Fibroblast of skin of back (primary cell): ENCODE measurements around the gene TMEM170B. TPM values are rescaled to one million over a fixed set of nuclear protein-coding genes. Genes with fewer than 3 reads are reported as not detected.

Experiments
- DNase-seq: peaks from one replicate; pipeline ENCODE4 v3.0.0-alpha.2; 2013
- polyA plus RNA-seq, 2 experiments: library from polyadenylated mRNA; unstranded; fragments of 120-200 nt; gene quantifications; one replicate each; pipeline ENCODE4 v1.2.1, GENCODE V29; 2013; ENCODE audit not compliant: insufficient read length in 2 of 2

TMEM170B gene, protein sequence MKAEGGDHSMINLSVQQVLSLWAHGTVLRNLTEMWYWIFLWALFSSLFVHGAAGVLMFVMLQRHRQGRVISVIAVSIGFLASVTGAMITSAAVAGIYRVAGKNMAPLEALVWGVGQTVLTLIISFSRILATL
- 0.48 TPM for polyA plus RNA-seq (2013, experiment 1 of 2; ENCODE audit: insufficient read length)
- 0.93 TPM for polyA plus RNA-seq (2013, experiment 2 of 2; ENCODE audit: insufficient read length)

DNA sequence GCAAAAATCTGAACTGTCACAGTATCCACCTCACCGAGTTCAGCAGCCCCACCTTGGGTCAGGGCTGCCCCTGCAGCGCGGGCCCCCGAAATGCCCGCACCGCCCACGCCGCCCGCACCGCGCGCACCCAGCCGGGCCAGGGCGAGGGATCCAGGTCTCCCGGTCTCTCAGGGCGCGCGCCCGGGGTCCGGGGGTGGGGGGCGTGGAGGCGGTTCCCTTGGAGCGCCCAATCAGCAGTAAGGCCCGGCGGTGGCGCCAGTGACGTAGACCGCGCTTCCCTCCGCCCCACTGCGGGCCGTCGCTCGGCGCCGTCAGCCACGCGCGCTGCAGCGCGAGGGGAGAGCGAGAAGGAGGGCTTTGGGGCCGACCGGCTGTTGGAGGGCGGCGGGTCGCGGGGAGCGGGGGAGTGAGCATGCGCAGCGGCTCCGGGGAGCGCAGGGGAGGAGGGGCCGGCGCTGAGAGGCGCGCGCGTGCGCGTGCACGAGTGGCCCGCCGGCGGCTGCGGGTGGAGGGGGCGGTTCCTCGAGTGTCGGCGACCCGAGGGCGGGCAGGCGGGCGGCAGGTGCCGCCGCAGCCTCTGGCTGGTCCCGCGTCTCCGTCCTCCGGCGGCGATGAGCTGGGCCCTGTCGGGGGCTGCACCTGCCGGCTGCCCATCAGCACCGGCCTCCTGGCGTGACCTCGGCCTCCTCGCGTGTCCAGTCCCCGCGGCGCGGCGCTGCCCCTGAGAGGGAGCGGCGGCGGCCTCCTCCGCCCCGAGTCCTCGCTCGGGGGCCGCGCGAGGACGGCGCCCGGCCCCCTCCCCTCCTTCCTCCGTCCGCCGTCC, at the start of gene TMEM170B:
TSS of gene TMEM170B (plus strand) at position 521 of the 823 bp plus-strand sequence. CDS start 529 bp downstream, outside the sequence.
- peak; percentile 83 for DNase-seq

DNA sequence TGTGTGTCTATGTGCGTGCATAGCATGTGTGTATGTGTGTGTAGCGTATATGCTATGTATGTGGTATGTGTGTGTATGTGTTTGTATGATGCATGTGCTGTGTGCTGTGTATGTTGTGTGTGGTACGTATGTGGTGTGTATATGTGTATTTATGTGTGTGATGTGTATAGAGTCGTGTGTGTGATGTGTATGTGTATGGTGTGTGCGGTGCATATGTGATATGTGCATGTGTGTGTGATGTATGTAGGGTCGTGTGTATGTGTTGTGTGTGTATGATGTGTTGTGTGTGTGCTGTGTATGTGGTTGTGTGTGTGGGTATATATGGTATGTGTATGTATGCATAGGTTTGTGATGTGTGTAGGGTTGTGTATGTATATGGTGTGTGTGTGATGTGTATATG, 46.6 kb upstream of the TMEM170B start:
- no peak for DNase-seq

DNA sequence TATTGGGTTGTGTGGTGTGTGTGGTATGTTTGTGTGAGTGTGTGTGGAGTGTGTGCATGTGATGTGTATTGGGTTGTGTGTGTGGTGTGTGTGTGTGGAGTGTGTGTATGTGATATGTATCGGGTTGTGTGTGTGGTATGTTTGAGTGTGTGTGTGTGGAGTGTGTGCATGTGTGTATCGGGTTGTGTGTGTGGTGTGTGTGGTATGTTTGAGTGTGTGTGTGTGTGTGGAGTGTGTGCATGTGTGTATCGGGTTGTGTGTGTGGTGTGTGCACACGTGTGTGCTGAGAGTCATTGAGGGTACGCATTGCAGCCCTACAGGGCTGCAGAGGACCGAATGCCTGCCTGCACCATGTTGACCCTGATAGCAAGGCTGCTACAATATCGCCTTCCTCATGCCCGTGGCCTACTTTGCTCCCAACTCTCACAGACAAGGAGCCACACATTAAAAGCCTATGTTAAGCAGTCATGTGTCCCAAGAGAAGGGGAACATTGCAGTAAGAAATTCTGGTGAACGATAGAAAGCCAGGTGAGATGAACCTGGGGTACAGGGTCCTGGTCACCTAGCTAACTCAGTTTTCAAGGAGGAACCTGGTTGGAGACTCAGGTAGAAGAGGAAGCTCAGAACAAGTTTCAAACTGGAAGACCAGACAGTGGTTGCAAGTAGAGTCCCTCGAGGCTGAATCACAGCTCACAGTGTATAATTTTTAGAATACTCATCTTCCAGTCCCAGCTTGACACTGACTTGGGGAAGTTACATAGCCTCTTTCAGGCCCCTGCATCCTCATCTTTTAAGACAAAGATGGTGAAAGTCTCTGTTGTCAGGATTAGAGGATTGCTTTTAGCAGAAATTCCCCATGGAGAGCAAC, 45.7 kb upstream of the TMEM170B start:
- peak; percentile 33 for DNase-seq

DNA sequence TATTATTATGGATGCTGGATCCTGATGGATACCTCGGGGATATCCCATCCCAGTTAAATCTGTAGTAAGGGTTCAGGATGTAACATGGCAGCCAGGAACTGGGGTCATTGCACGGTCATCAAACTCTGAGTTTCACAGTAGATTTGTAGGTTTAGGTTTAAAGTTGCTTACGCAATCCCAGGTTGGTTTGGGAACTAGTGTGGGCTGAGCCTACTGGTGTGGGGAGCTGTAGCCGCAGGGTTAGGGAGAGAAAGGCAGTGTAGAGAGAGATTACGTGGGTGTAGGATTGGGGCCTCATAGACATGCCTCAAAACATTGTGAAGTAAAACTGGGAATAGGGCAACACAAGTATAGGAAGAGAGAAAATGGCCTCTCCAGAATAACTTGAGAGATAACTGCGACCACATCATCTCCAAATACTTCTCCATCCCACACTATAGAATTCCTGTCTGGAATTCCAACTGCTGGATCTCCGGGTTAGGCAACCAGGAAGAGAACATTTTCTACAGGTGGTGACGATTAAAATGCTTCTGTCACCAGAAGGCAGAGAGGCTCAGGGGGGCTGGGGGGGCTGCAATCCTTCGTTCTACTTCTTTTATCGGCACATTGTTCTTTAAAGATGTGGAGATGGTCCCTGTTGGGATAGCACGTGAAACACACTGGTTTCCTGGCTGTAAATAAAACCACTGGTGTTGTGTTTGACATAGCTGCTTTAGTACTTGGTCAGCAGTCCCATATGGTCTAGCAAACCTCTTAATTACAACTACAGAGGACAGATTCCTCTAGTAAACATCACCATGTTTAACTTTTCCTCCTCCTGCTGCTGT, 44.9 kb upstream of the TMEM170B start:
- DNase-seq: peak; percentile 56

DNA sequence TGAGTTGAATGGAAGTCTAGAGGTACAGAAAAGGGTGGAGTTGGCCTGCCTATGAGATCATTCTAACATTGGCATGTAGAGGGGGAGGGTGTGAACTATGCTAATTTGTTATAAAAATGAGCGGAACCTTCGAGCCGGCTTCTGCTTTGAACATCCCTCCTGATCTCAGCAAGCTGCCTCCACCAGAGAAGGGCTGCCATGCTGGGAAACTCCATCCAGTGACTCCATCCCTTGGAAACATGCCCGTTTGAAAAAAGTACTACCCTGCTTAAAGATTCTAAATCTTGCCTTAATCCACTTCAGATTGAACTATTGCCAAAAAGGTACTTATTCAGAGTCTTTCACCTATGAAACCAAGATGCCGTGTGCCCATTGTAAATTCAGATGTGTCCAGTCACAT, 43.6 kb upstream of the TMEM170B start:
- peak; percentile 11 for DNase-seq

DNA sequence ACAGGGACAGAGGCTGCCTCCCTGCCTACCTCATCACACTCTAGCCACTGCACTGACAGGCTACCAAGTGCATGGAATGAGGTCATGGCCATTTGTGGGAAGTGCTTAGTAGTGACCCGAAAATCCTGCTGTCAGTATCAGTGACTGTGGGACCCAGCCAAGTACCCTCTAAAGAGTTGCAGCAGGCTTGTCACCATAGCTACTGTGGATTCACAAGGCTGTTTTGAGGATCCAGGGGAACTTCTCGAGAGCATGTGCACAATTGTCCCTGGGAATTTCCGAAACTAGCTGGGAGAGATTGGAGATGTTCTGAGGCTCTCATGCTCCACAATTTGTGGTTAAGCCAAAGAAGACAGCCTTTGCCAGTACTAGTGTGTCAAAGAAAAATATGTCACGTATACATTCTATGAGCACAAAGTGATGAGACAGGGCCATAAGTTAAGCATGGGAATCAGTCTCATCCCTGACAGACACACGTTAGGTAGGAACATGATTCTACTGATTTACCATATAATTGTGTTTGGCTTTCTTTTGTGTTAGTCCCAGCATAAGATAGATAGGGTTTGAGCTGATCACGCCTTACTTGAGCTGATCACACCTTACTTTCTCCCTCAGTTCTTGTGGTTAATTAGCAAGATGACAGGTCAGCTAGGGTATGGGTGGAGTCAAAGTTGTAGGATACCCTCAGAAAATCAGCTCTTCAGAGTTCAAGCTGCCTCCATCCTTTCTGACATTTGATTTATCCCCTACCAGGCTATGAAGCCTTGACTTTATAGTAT, 42.6 kb upstream of the TMEM170B start:
- DNase-seq: peak; percentile 45

DNA sequence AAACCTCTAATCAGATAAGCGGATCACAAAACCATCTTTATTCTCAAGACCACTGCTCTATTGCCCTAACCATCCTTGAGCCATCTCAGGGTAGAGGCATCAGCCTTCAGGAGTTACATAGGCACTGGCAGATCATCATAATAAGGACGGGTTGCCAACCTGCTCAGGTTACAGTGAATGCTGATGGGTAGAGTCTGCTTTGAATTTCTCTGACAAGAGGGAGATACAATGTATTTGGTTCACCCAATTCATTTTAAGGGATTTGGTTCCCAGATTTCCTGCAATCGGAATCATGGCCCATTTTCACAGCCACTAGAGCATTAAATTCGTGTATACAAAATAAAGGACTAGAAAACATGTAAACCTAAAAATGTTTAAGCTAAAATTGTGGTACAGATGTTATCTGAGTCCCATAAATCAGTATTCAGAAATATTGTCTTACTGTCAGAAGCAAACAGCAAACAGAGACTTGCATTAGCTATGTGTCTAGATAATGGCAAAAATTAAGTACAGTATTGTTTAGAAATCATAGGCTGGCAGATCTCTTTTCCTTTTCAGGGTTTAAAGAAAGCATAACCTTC, 41.9 kb upstream of the TMEM170B start:
- no peak for DNase-seq

- DNase-seq: peak; percentile 81
Observed at GRCh38 chr6:11496152-11497060, 41.1 kb upstream of the TMEM170B start.

GRCh38 chr6:11497107-11497506, 40.4 kb upstream of the TMEM170B start:
- no peak for DNase-seq

GRCh38 chr6:11497881-11498280, 39.7 kb upstream of the TMEM170B start:
- DNase-seq: no peak

DNA sequence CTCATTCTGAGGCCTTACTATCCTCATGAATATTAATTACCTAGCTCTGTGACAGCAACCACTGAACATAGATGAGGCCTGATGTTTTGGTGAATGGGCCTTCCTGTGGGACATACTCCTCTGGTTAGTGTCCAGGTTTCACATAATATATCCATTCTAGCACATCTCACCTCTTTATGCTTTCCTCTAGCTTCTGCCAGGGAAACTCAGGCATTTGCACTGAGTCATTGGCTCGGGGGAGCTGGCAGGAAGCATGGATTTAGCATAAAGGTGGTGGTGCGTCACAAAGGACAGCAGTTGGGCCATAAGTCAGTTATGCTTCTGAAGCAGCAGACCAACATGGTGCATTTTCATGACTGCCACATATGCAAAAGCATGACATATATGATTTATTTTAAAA, 37.5 kb upstream of the TMEM170B start:
- DNase-seq: peak; percentile 47

- no peak for DNase-seq
Observed at GRCh38 chr6:11509471-11509870, 28.1 kb upstream of the TMEM170B start.

DNA sequence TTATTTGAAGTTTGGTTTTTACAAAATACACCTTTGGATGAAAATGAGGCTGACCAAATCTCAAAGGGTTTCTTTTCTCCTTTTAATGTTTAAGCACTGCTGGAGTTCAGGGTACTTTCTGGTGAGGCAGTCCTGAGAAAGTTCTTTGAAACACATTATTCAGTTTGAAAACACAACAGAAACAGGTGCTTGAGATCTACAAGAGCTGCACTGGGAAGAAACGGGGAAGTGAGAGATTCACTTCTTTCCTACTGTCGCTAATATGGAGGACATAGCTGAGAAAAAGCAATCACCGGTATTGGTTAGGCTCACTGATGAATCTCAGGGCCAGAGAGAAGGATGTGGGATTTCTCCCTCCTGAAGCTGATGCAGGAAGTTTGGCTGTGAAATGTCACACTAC, 22.9 kb upstream of the TMEM170B start:
- DNase-seq: no peak

- no peak for DNase-seq
Observed at GRCh38 chr6:11515763-11516162, 21.8 kb upstream of the TMEM170B start.

GRCh38 chr6:11522812-11523605, 14.5 kb upstream of the TMEM170B start:
- DNase-seq: no peak

DNA sequence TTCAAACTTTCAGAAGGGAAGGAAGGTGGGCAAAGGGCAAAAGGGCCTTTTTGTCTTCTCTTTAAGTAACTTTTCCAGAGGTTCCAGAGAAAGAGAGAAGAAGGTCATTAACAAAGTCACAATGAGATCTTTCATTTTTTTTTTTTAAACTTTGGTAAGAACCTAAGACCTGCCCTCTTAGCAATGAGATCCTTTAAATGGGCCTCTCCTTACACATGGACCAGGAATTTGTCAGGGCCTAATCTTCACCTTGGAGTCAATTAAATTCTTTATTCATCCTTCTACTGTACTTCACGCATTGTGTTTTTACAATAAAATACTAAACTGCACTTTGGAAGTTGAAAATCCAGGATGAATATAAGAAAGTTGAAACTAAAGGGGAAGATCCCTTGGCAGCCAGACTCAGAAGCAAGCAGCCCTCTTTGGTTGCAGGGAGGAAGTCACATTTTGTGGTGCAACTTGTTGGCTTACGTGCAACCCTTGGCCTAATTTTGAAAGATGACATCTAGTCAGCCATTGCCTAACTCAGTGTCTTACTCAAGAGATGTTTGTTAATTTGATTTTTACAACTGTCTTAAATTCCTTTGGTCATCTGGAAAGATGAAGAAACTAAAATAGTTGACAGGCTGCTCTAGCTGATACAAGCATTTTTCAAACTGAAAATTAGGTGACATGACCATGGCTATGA, 11.9 kb upstream of the TMEM170B start:
- no peak for DNase-seq

- no peak for DNase-seq
Observed at GRCh38 chr6:11526156-11526505, 11.4 kb upstream of the TMEM170B start.

GRCh38 chr6:11527274-11527870, 10.2 kb upstream of the TMEM170B start:
- no peak for DNase-seq
